DND-41 (cell line): Measurements from ENCODE around the gene GPR63.
A peak's percentile ranks its signal among the peaks of the same experiment; 100 is the strongest.

ENCODE experiments used
- ATAC-seq: fragments of 200-7000 bp; cut with Tn5 transposase; 3 replicates; pipeline ENCODE4 v1.9.1; 2021; ENCODE audit warnings: low read depth; ENCODE audit not compliant: insufficient read depth
- DNase-seq: peaks from one replicate; pipeline ENCODE4 v3.0.0-alpha.2; 2020
- H2AFZ ChIP-seq: 2 replicates; pipeline ENCODE4 v1.6.0; 2012; ENCODE audit warnings: low read depth, low read length
- H3K27ac ChIP-seq: 2 replicates; pipeline ENCODE4 v1.5.1; 2012; ENCODE audit warnings: low read length, inconsistent platforms
- H3K27me3 ChIP-seq: fragments of 200-600 bp; sonication (generic); 2 replicates; pipeline ENCODE4 v1.6.0; 2012; ENCODE audit warnings: low read length, mild to moderate bottlenecking, inconsistent platforms; ENCODE audit not compliant: insufficient read depth, poor library complexity
- H3K36me3 ChIP-seq: 2 replicates; pipeline ENCODE4 v1.5.1; 2012; ENCODE audit warnings: low read length, inconsistent platforms; ENCODE audit not compliant: insufficient read depth
- H3K4me1 ChIP-seq: 2 replicates; pipeline ENCODE4 v1.5.1; 2012; ENCODE audit warnings: mild to moderate bottlenecking, low read length; ENCODE audit not compliant: insufficient read depth
- H3K4me2 ChIP-seq: 2 replicates; pipeline ENCODE4 v1.6.0; 2012; ENCODE audit warnings: mild to moderate bottlenecking, moderate library complexity, low read length, inconsistent platforms; ENCODE audit not compliant: insufficient read depth
- H3K4me3 ChIP-seq, 2 experiments: fragments of 200-600 bp in 1 of 2; shearing (Covaris generic) in 1 of 2; 2 replicates each; pipeline ENCODE4 v1.5.1; 2012 to 2016; ENCODE audit warnings: inconsistent platforms in 2 of 2, low read length in 2 of 2, mild to moderate bottlenecking in 2 of 2, low read depth in 1 of 2, moderate library complexity in 1 of 2
- H3K79me2 ChIP-seq: 2 replicates; pipeline ENCODE4 v1.6.0; 2012; ENCODE audit warnings: low read length, inconsistent platforms; ENCODE audit not compliant: insufficient read depth
- H3K9ac ChIP-seq: 2 replicates; pipeline ENCODE4 v1.6.0; 2012; ENCODE audit warnings: low read depth, mild to moderate bottlenecking, inconsistent platforms, low read length, moderate library complexity
- H3K9me3 ChIP-seq: 2 replicates; pipeline ENCODE4 v1.5.1; 2012; ENCODE audit warnings: low read length, moderate library complexity, mild to moderate bottlenecking, inconsistent platforms; ENCODE audit not compliant: insufficient read depth, severe bottlenecking
- H4K20me1 ChIP-seq: 2 replicates; pipeline ENCODE4 v1.6.0; 2012; ENCODE audit warnings: low read length; ENCODE audit not compliant: insufficient read depth
- CTCF ChIP-seq: IDR thresholded peaks from 2 replicates; pipeline ENCODE4 v1.5.1; 2012; ENCODE audit warnings: borderline replicate concordance, low read length, moderate library complexity, mild to moderate bottlenecking; ENCODE audit not compliant: poor library complexity, severe bottlenecking; ENCODE audit errors: extremely low read depth
- EZH2 ChIP-seq: IDR thresholded peaks from 3 replicates; pipeline ENCODE4 v1.6.1; 2012; ENCODE audit warnings: borderline replicate concordance, low read depth, mild to moderate bottlenecking, moderate library complexity, low read length, inconsistent platforms; ENCODE audit not compliant: severe bottlenecking

Gene GPR63

GRCh38 chr6:96849615-96850014 lies 12.3 kb upstream of the GPR63 start:
- Histone ChIP-seq H3K36me3 (no peaks in the 10 kb centered on the region), H2AFZ (no peak overlapping the region), H3K9me3 (no peaks in the 10 kb centered on the region), H3K4me1 (no peaks in the 10 kb centered on the region), H3K9ac (no peak overlapping the region), H3K4me2 (no peak overlapping the region), H3K79me2 (no peaks in the 10 kb centered on the region), H3K27me3 (no peaks in the 10 kb centered on the region), H3K27ac (no peak overlapping the region), H4K20me1 (no peaks in the 10 kb centered on the region), H3K4me3 (no peak overlapping the region)
- no peak for DNase-seq
- TF ChIP-seq EZH2: no peak
- TF ChIP-seq CTCF: no peak
- no peak for ATAC-seq

- no peak for DNase-seq
- TF ChIP-seq CTCF (no peak), EZH2 (no peak)
- Histone ChIP-seq H3K36me3 (no peaks in the 10 kb centered on the region), H3K9ac (no peak overlapping the region), H3K4me2 (no peak overlapping the region), H4K20me1 (no peaks in the 10 kb centered on the region), H3K79me2 (no peaks in the 10 kb centered on the region), H3K27ac (no peak overlapping the region), H3K27me3 (peaks cover 5% of the 10 kb centered on the region), H3K4me1 (no peaks in the 10 kb centered on the region), H3K4me3 (no peak overlapping the region), H3K9me3 (no peaks in the 10 kb centered on the region), H2AFZ (no peak overlapping the region)
- ATAC-seq: no peak
These were observed 7.3 kb upstream of the GPR63 start for GRCh38 chr6:96844530-96844929.

- Histone ChIP-seq H3K9me3 (no peaks in the 10 kb centered on the region), H3K36me3 (no peaks in the 10 kb centered on the region), H3K9ac (no peak overlapping the region), H3K27ac (no peak overlapping the region), H4K20me1 (no peaks in the 10 kb centered on the region), H3K4me2 (no peak overlapping the region), H3K4me3 (no peak overlapping the region), H3K4me1 (peaks cover 6% of the 10 kb centered on the region), H3K79me2 (peaks cover 8% of the 10 kb centered on the region), H3K27me3 (peaks cover 9% of the 10 kb centered on the region), H2AFZ (no peak overlapping the region)
- no peak for TF ChIP-seq CTCF
- no peak for TF ChIP-seq EZH2
- DNase-seq: no peak
- no peak for ATAC-seq
These were observed 4.1 kb upstream of the GPR63 start for GRCh38 chr6:96841345-96841744.

- Histone ChIP-seq H2AFZ (peak overlapping the region; percentile 88), H3K9ac (peak overlapping the region; percentile 86), H3K27ac (peak overlapping the region; percentile 67), H3K4me3 (peak overlapping the region; percentile 74 to 97), H3K79me2 (peaks cover 39% of the 10 kb centered on the region), H3K4me1 (peaks cover 28% of the 10 kb centered on the region), H3K27me3 (peaks cover 4% of the 10 kb centered on the region), H3K9me3 (no peaks in the 10 kb centered on the region), H3K36me3 (peaks cover under 1% of the 10 kb centered on the region; the same call in 1 of the 2 replicates), H3K4me2 (peak overlapping the region; percentile 76), H4K20me1 (no peaks in the 10 kb centered on the region)
- ATAC-seq: peak; percentile 64
- TF ChIP-seq CTCF: no peak
- no peak for TF ChIP-seq EZH2
- peak; percentile 59 for DNase-seq
These were observed 621 bp downstream of the GPR63 start for GRCh38 chr6:96836631-96837080.
